ENCODE results near the gene CDO1.
A peak's percentile ranks its signal among the peaks of the same experiment; 100 is the strongest.

Gene CDO1

DNA sequence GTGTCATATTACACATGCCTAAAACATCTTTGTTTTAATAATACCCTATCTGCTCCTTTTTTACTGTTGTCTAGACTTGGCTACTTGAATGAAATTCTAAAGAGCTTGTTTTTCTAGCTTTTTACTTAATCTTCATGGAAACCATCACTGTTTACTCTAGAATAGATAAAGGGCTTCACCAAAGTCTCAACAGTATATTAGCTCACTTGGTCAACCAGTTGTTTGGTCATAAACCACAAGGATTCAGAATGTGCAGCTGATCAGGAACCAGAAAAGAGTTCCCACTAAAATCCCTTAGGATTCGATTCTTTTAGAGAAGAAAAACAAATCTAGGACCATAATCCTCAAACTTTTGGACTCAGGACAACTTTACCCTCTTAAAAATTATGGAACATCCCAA, 38.0 kb downstream of the CDO1 start:
- no peak for DNase-seq

DNA sequence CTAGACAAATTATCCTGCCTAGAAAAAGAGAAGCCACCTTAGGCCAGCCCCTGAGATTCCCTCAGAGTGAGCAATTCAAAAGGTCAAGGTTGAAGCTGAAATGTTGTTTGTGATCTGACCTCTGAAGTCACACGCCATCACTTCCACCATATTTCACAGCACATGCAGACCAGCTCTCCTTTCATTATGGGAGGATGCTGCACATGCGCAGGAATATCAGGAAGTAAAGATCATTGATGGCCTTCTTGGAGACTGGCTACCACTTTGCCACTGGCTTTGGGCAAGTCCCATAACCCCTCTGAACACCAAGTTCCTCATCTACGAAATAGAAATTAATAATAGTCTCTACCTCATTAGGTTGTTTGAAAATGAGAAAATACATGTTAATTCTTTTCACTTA, 39.5 kb downstream of the CDO1 start:
- no peak for DNase-seq

DNA sequence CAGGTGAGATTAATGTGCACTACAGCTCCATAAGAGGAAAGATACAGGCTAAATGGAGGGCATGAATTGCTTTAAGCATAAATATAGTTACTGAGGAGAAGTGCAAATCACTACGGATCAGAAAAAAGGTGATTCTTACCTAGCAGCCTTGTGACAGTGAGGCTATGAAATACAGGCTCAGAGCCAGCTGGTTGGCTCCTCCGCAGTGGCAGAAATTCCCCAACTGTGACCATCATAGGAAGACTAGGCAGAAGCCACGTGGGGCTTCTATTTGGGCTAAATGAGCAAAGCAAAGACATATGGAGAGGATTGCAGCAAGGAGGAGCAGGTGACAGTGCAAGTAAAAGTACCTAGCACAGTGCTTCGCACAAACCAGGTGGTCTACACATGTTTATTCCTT, 40.5 kb downstream of the CDO1 start:
- DNase-seq = no peak

GRCh38 chr5:115774684-115775083, 41.8 kb downstream of the CDO1 start:
- DNase-seq = no peak

DNA sequence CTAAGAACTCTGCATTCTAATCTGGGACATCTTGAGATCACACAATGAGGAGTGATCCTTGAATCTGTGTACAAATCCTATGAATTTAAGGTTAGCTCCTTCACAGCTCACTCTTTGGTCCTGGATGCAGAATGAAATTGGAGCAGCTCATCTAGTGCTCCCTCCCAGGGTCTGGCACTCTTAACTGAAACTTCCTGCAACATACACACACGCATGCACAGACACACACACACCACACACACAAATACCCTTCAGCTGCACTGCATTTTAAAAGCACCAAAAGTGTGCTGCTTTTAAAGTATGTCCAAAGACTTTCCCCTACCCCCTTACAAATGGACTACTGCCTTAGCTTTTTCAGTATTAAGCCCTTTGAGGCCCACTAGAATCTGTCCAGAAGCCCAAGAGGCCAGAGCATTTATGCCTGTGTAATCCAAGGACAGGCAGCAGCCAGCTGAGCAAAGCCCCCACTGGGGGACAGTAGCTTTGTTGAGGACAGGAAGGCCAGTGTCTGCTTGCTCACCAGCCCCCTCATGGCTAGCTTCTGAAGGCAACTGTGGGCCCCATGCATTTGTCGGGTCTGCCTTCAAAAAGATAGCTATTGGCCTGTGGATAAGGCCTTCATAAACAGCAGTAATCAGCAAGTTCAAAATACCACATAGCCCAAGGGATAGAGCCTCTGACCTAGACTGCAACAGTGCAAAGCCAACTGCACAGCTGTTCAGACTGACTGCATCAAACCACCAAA, 43.6 kb downstream of the CDO1 start:
- no peak for DNase-seq

DNA sequence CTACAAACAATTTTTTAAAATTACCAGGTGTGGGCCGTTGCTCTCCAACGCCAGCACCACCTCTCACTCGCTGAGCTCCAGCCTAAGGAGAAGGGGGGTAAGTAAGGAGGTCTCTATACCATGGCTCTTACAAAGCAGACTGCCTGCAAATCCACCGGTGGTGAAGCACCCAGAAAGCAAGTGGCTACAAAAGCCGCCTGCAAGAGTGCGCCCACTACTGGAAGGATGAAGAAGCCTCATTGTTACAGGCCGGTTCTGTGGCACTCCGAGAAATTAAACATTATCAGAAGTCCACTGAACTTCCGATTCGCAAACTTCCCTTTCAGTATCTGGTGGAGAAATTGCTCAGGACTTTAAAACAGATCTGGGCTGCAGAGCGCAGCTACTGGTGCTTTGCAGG, 46.0 kb downstream of the CDO1 start:
- DNase-seq = peak; percentile 25

GRCh38 chr5:115767424-115767823, 49.0 kb downstream of the CDO1 start:
- no peak for DNase-seq

GRCh38 chr5:115766608-115767007, 49.9 kb downstream of the CDO1 start:
- DNase-seq = no peak

DNA sequence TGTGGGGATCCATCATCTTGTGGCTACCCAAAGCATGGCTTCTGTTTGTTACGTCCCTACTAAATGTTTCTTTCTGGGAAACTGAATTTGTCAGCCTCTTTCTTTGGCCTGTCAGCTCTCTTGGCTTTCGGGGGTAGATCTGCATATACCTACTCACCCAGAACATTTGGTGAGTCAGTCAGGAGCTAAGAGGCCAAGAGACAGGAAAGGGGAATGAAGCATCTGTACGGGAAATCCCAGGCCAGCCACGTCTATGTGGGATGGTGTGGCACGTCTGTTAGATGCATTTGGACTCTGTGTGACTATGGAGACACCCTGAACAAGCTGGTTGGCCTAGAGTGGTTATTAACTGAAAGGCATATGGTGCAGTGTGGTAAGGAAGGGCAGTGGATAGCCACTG, 58.1 kb downstream of the CDO1 start:
- DNase-seq = no peak

- no peak for DNase-seq
These were observed 60.8 kb downstream of the CDO1 start for GRCh38 chr5:115755675-115756074.

Measured in stimulated activated CD8-positive, alpha-beta memory T cell treated with anti-CD3 and anti-CD28 coated beads, Interleukin-4, amount 100 ng/mL, for 48 hours (primary cell).